HepG2 (cell line): ENCODE results near the gene SETD1A. TPM values are rescaled to one million over a fixed set of nuclear protein-coding genes. Genes with fewer than 3 reads are reported as not detected.
A peak's percentile ranks its signal among the peaks of the same experiment; 100 is the strongest.

ENCODE experiments used
- EEA1 ChIP-seq: sonication (generic); formaldehyde crosslinking; IDR thresholded peaks from 2 replicates; pipeline ENCODE4 v1.5.1; 2020; ENCODE audit warnings: mild to moderate bottlenecking, missing genetic modification reagents, borderline replicate concordance
- GATA4 ChIP-seq: sonication (generic); IDR thresholded peaks from 2 replicates; pipeline ENCODE4 v1.6.1; 2016; ENCODE audit warnings: antibody characterized with exemption, low read depth, borderline replicate concordance
- HNRNPL ChIP-seq: fragments of 200-400 bp; formaldehyde crosslinking; IDR thresholded peaks from 2 replicates; pipeline ENCODE4 v1.6.1; 2017; ENCODE audit warnings: mild to moderate bottlenecking, low read depth, low read length
- MEF2D ChIP-seq: sonication (generic); formaldehyde crosslinking; IDR thresholded peaks from 2 replicates; pipeline ENCODE4 v1.5.1; 2020; ENCODE audit warnings: mild to moderate bottlenecking, missing genetic modification reagents
- MLLT10 ChIP-seq: sonication (generic); formaldehyde crosslinking; IDR thresholded peaks from 2 replicates; pipeline ENCODE4 v1.4.0; 2020; ENCODE audit warnings: missing genetic modification reagents
- MYPOP ChIP-seq: sonication (generic); formaldehyde crosslinking; IDR thresholded peaks from 2 replicates; pipeline ENCODE4 v1.8.1; 2023; ENCODE audit warnings: mild to moderate bottlenecking, moderate library complexity, missing genetic modification reagents
- POLR2AphosphoS2 ChIP-seq: IDR thresholded peaks from 2 replicates; pipeline ENCODE4 v1.6.1; 2011; ENCODE audit warnings: low read depth, low read length, improper control_type of control experiment
- RCOR2 ChIP-seq: IDR thresholded peaks from 2 replicates; pipeline ENCODE4 v1.6.1; 2016; ENCODE audit warnings: missing biosample characterization, missing genetic modification reagents
- SP2 ChIP-seq: sonication (generic); formaldehyde crosslinking; IDR thresholded peaks from 2 replicates; pipeline ENCODE4 v1.5.1; 2020; ENCODE audit warnings: mild to moderate bottlenecking, missing genetic modification reagents
- THYN1 ChIP-seq: sonication (generic); formaldehyde crosslinking; IDR thresholded peaks from 2 replicates; pipeline ENCODE4 v1.8.1; 2023; ENCODE audit warnings: low read depth, mild to moderate bottlenecking, moderate library complexity, missing genetic modification reagents, borderline replicate concordance
- TRIM24 ChIP-seq: sonication (generic); formaldehyde crosslinking; IDR thresholded peaks from 2 replicates; pipeline ENCODE4 v1.8.0; 2022; ENCODE audit warnings: mild to moderate bottlenecking, missing genetic modification reagents
- ZBTB33 ChIP-seq: sonication (generic); formaldehyde crosslinking; IDR thresholded peaks from 2 replicates; pipeline ENCODE4 v1.4.0; 2020; ENCODE audit warnings: missing genetic modification reagents
- ZC3H4 ChIP-seq: sonication (generic); formaldehyde crosslinking; IDR thresholded peaks from 2 replicates; pipeline ENCODE4 v1.4.0; 2020; ENCODE audit warnings: missing genetic modification reagents, borderline replicate concordance
- ZMYM2 ChIP-seq: sonication (generic); formaldehyde crosslinking; IDR thresholded peaks from 2 replicates; pipeline ENCODE4 v1.8.0; 2022; ENCODE audit warnings: mild to moderate bottlenecking, missing genetic modification reagents
- ZNF121 ChIP-seq: sonication (generic); formaldehyde crosslinking; IDR thresholded peaks from 2 replicates; pipeline ENCODE4 v1.5.0; 2020; ENCODE audit warnings: mild to moderate bottlenecking, missing genetic modification reagents
- ZNF143 ChIP-seq: sonication (generic); formaldehyde crosslinking; IDR thresholded peaks from 2 replicates; pipeline ENCODE4 v1.4.0; 2020; ENCODE audit warnings: missing genetic modification reagents
- ZNF225 ChIP-seq: sonication (generic); formaldehyde crosslinking; IDR thresholded peaks from 2 replicates; pipeline ENCODE4 v1.4.0; 2020; ENCODE audit warnings: mild to moderate bottlenecking, missing genetic modification reagents
- ZNF468 ChIP-seq: sonication (generic); formaldehyde crosslinking; IDR thresholded peaks from 2 replicates; pipeline ENCODE4 v1.8.0; 2022; ENCODE audit warnings: mild to moderate bottlenecking, moderate library complexity, missing genetic modification reagents
- ZNF605 ChIP-seq: sonication (generic); formaldehyde crosslinking; IDR thresholded peaks from 2 replicates; pipeline ENCODE4 v1.8.0; 2022; ENCODE audit warnings: mild to moderate bottlenecking, missing genetic modification reagents
- ZNF878 ChIP-seq: sonication (generic); formaldehyde crosslinking; IDR thresholded peaks from 2 replicates; pipeline ENCODE4 v1.8.1; 2023; ENCODE audit warnings: mild to moderate bottlenecking, missing genetic modification reagents, moderate library complexity
- ZNF883 ChIP-seq: sonication (generic); formaldehyde crosslinking; IDR thresholded peaks from 2 replicates; pipeline ENCODE4 v1.5.1; 2020; ENCODE audit warnings: mild to moderate bottlenecking, missing genetic modification reagents; ENCODE audit errors: not compliant biosample characterization
- ZSCAN12 ChIP-seq: sonication (generic); formaldehyde crosslinking; IDR thresholded peaks from 2 replicates; pipeline ENCODE4 v1.9.0; 2021; ENCODE audit warnings: mild to moderate bottlenecking, missing genetic modification reagents
- polyA plus RNA-seq, 8 experiments: library from polyadenylated mRNA; depleted of rRNA in 3 of 8; stranded (reverse) in 7 of 8; unstranded in 1 of 8; fragments of >200 nt; fragmentation: Illumina TruSeq in 4 of 8; extraction: Trizol in 4 of 8; gene quantifications; 2 replicates each; pipeline versions ENCODE4 v1.2.1 to v1.2.3, GENCODE V29; 2011 to 2016; ENCODE audit warnings: low read depth in 4 of 8, missing spikeins in 1 of 8, mixed read lengths in 1 of 8; ENCODE audit not compliant: insufficient read depth in 1 of 8
- total RNA-seq, 5 experiments: library from RNA; depleted of rRNA; stranded (reverse); fragments of >200 nt; fragmentation: Illumina TruSeq; extraction: Trizol; gene quantifications; 2 replicates each; pipeline ENCODE4 v1.2.3, GENCODE V29; 2016; ENCODE audit warnings: low read depth in 1 of 5
- TF ChIP-seq, protein P1 (sequence below): sonication (generic); formaldehyde crosslinking; IDR thresholded peaks from 2 replicates; pipeline ENCODE4 v1.4.0; 2020; ENCODE audit warnings: missing genetic modification reagents
- TF ChIP-seq, protein P2 (sequence below): IDR thresholded peaks from 2 replicates; pipeline ENCODE4 v1.6.1; 2018; ENCODE audit warnings: missing genetic modification reagents

Gene SETD1A
- total and polyA plus RNA-seq, 2 of the 13 experiments (the other 11 are each of a cell fraction or from before 2014, with no cell fraction given), result 3.8 to 5.6 TPM

DNA sequence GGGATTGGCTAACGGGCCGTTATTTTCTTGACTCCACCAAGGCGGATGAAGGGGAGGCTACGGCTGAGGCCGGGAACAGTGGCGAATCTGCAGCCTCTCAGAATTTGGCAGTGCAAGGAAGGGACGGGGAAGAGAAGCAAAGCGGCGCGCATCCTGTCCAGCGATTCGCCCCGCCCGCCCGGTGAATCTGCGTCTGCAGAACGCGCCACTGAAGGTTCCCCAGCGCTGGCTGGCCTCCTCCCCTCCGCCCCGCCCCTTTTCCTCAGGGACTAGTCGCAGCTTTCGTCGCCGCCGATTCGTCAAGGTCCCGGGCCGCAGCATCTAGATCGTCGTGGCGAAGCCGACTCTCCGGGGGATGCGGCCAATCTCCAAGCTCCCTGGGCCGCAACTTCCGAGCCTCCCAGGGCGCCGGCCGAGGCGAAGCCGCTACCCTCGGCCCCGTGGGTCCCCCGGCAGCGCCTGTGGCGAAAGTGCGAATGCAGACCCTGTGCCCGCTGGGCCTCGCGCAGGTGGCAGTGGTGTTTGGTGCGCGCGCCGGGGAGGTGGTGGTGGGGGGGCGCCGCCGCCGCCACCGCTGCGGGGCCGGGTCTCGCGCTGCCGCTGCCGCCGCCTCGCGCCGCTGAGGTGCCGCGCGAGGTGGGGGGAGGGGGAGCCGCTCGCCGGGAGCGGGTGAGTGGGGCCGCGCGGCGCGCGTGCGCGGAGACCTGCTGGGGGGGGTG, at the start of gene SETD1A (continued):
- TF ChIP-seq MYPOP (CRISPR knock-in tag), result no peak; the same call in 1 of the 2 replicates
- TF ChIP-seq ZNF225, result peak; percentile 53; the same call in 1 of the 2 replicates
- 0 out of 2 replicates have a peak, but pooled peaks have one; percentile 68 for TF ChIP-seq HNRNPL
- TF ChIP-seq ZNF468 (CRISPR knock-in tag), result no peak
- TF ChIP-seq RCOR2, result peak; percentile 28; the same call in 1 of the 2 replicates
- no peak for TF ChIP-seq GATA4
- TF ChIP-seq ZMYM2 (CRISPR knock-in tag), result peak; percentile 50; the same call in 1 of the 2 replicates
- TF ChIP-seq MLLT10 (CRISPR knock-in tag), result no peak
- no peak for TF ChIP-seq ZNF878 (CRISPR knock-in tag)
- peak; percentile 5; the same call in 1 of the 2 replicates for TF ChIP-seq POLR2AphosphoS2
- TF ChIP-seq ZSCAN12 (CRISPR knock-in tag), result 0 out of 2 replicates have a peak, but pooled peaks have one; percentile 63
- no peak for TF ChIP-seq TRIM24 (CRISPR knock-in tag)
- no peak for TF ChIP-seq THYN1 (CRISPR knock-in tag)
- TF ChIP-seq ZNF605 (CRISPR knock-in tag), result peak; percentile 81; the same call in 1 of the 2 replicates
- TF ChIP-seq, protein P1, sequence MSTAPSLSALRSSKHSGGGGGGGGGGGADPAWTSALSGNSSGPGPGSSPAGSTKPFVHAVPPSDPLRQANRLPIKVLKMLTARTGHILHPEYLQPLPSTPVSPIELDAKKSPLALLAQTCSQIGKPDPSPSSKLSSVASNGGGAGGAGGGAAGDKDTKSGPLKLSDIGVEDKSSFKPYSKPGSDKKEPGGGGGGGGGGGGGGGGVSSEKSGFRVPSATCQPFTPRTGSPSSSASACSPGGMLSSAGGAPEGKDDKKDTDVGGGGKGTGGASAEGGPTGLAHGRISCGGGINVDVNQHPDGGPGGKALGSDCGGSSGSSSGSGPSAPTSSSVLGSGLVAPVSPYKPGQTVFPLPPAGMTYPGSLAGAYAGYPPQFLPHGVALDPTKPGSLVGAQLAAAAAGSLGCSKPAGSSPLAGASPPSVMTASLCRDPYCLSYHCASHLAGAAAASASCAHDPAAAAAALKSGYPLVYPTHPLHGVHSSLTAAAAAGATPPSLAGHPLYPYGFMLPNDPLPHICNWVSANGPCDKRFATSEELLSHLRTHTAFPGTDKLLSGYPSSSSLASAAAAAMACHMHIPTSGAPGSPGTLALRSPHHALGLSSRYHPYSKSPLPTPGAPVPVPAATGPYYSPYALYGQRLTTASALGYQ (CRISPR knock-in tag), result peak; percentile 62
- peak; percentile 37 for TF ChIP-seq ZBTB33
- peak; percentile 59; the same call in 1 of the 2 replicates for TF ChIP-seq SP2
- TF ChIP-seq ZNF143 (CRISPR knock-in tag), result peak; percentile 59; the same call in 1 of the 2 replicates
- TF ChIP-seq EEA1 (CRISPR knock-in tag), result peak; percentile 82
- TF ChIP-seq ZC3H4 (CRISPR knock-in tag), result peak; percentile 54; the same call in 1 of the 2 replicates
- TF ChIP-seq ZNF883 (CRISPR knock-in tag), result peak; percentile 78
- TF ChIP-seq, protein P2, sequence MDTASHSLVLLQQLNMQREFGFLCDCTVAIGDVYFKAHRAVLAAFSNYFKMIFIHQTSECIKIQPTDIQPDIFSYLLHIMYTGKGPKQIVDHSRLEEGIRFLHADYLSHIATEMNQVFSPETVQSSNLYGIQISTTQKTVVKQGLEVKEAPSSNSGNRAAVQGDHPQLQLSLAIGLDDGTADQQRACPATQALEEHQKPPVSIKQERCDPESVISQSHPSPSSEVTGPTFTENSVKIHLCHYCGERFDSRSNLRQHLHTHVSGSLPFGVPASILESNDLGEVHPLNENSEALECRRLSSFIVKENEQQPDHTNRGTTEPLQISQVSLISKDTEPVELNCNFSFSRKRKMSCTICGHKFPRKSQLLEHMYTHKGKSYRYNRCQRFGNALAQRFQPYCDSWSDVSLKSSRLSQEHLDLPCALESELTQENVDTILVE (CRISPR knock-in tag), result peak; percentile 92
- TF ChIP-seq ZNF121 (CRISPR knock-in tag), result peak; percentile 37; the same call in 1 of the 2 replicates
- TF ChIP-seq MEF2D (CRISPR knock-in tag), result 0 out of 2 replicates have a peak, but pooled peaks have one; percentile 71
